ENCODE results near the gene METAP2. TPM values are rescaled to one million over a fixed set of nuclear protein-coding genes. Genes with fewer than 3 reads are reported as not detected.
A peak's percentile ranks its signal among the peaks of the same experiment; 100 is the strongest.

Gene METAP2
- total RNA-seq, 1 donor from 2014 or later = 90.6 TPM

GRCh38 chr12:95511977-95512376, 38.0 kb downstream of the METAP2 start:
- Mint-ChIP-seq H3K27me3 (no peaks in the 10 kb centered on the region), H3K27ac (no peak overlapping the region), H3K36me3 (ENCODE audit: insufficient read depth) (peaks cover 31% of the 10 kb centered on the region), H3K4me3 (ENCODE audit: low read depth) (no peak overlapping the region), H3K9me3 (ENCODE audit: low read depth) (no peaks in the 10 kb centered on the region), H3K4me1 (ENCODE audit: low read depth) (peaks cover 3% of the 10 kb centered on the region)
- no peak for TF ChIP-seq CTCF (IDR thresholded peaks at IDR 0.05; ENCODE audit: unreplicated experiment)
- no peak for DNase-seq (ENCODE audit: low spot score, unreplicated experiment)

- no peak overlapping the region for H3K27ac Mint-ChIP-seq
- H3K4me1 Mint-ChIP-seq (ENCODE audit: low read depth) = peaks cover 5% of the 10 kb centered on the region
- DNase-seq (ENCODE audit: low spot score, unreplicated experiment) = no peak
- no peaks in the 10 kb centered on the region for H3K9me3 Mint-ChIP-seq (ENCODE audit: low read depth)
- H3K27me3 Mint-ChIP-seq = no peaks in the 10 kb centered on the region
- no peak overlapping the region for H3K4me3 Mint-ChIP-seq (ENCODE audit: low read depth)
- no peak for TF ChIP-seq CTCF (IDR thresholded peaks at IDR 0.05; ENCODE audit: unreplicated experiment)
- H3K36me3 Mint-ChIP-seq (ENCODE audit: insufficient read depth) = peaks cover 27% of the 10 kb centered on the region
These were observed 39.6 kb downstream of the METAP2 start for GRCh38 chr12:95513599-95513998.

- Mint-ChIP-seq H3K27ac (peak overlapping the region; percentile 69), H3K9me3 (ENCODE audit: low read depth) (no peaks in the 10 kb centered on the region), H3K27me3 (no peaks in the 10 kb centered on the region), H3K36me3 (ENCODE audit: insufficient read depth) (peaks cover 25% of the 10 kb centered on the region), H3K4me1 (ENCODE audit: low read depth) (peaks cover 5% of the 10 kb centered on the region), H3K4me3 (ENCODE audit: low read depth) (no peak overlapping the region)
- no peak for TF ChIP-seq CTCF (IDR thresholded peaks at IDR 0.05; ENCODE audit: unreplicated experiment)
- DNase-seq (ENCODE audit: low spot score, unreplicated experiment) = no peak
These were observed 41.2 kb downstream of the METAP2 start for GRCh38 chr12:95515197-95515596.

- TF ChIP-seq CTCF (IDR thresholded peaks at IDR 0.05; ENCODE audit: unreplicated experiment) = no peak
- no peak overlapping the region for H3K27ac Mint-ChIP-seq
- no peak overlapping the region for H3K4me3 Mint-ChIP-seq (ENCODE audit: low read depth)
- no peaks in the 10 kb centered on the region for H3K9me3 Mint-ChIP-seq (ENCODE audit: low read depth)
- H3K36me3 Mint-ChIP-seq (ENCODE audit: insufficient read depth) = peaks cover 25% of the 10 kb centered on the region
- H3K4me1 Mint-ChIP-seq (ENCODE audit: low read depth) = peaks cover 5% of the 10 kb centered on the region
- no peak for DNase-seq (ENCODE audit: low spot score, unreplicated experiment)
- no peaks in the 10 kb centered on the region for H3K27me3 Mint-ChIP-seq
These were observed 42.8 kb downstream of the METAP2 start for GRCh38 chr12:95516757-95517156.

GRCh38 chr12:95517246-95517645, 43.3 kb downstream of the METAP2 start:
- Mint-ChIP-seq H3K36me3 (ENCODE audit: insufficient read depth) (peaks cover 22% of the 10 kb centered on the region), H3K4me1 (ENCODE audit: low read depth) (peaks cover 5% of the 10 kb centered on the region), H3K27ac (no peak overlapping the region), H3K9me3 (ENCODE audit: low read depth) (no peaks in the 10 kb centered on the region), H3K4me3 (ENCODE audit: low read depth) (no peak overlapping the region), H3K27me3 (no peaks in the 10 kb centered on the region)
- TF ChIP-seq CTCF (IDR thresholded peaks at IDR 0.05; ENCODE audit: unreplicated experiment) = no peak
- DNase-seq (ENCODE audit: low spot score, unreplicated experiment) = no peak

Measured in progenitor cell of endocrine pancreas (in vitro differentiated cells).